K562 (cell line): ENCODE measurements around the gene CPSF7. TPM values are rescaled to one million over a fixed set of nuclear protein-coding genes. Genes with fewer than 3 reads are reported as not detected.

Experiments
- BMI1 ChIP-seq: fragments of 150-350 bp; IDR thresholded peaks from 2 replicates; pipeline ENCODE4 v1.6.1; 2014; ENCODE audit warnings: low read length
- CBFA2T3 ChIP-seq: fragments of 450-650 bp; IDR thresholded peaks from 2 replicates; pipeline ENCODE4 v1.6.1; 2017
- CHD2 ChIP-seq: IDR thresholded peaks from 2 replicates; pipeline ENCODE4 v1.6.1; 2011; ENCODE audit warnings: low read depth, low read length
- ESRRA ChIP-seq: fragments of 450-650 bp; IDR thresholded peaks from 2 replicates; pipeline ENCODE4 v1.6.1; 2014; ENCODE audit warnings: low read depth, mild to moderate bottlenecking, moderate library complexity, borderline replicate concordance
- GTF2A2 ChIP-seq: IDR thresholded peaks from 2 replicates; pipeline ENCODE4 v1.6.1; 2016; ENCODE audit warnings: mild to moderate bottlenecking, missing genetic modification characterization, missing compliant biosample characterization
- JUND ChIP-seq, 2 experiments: IDR thresholded peaks; 2 replicates in 1 of 2; 3 replicates in 1 of 2; pipeline ENCODE4 v1.6.1; 2011; ENCODE audit warnings: borderline replicate concordance in 2 of 2, low read depth in 2 of 2, low read length in 2 of 2, improper control_type of control experiment in 1 of 2, missing biosample characterization in 1 of 2, missing genetic modification characterization in 1 of 2, missing genetic modification reagents in 1 of 2
- MEIS2 ChIP-seq: fragments of 450-650 bp; IDR thresholded peaks from 2 replicates; pipeline ENCODE4 v1.6.1; 2014; ENCODE audit warnings: mild to moderate bottlenecking; ENCODE audit not compliant: partially characterized antibody
- MXI1 ChIP-seq: IDR thresholded peaks from 2 replicates; pipeline ENCODE4 v1.6.1; 2011; ENCODE audit warnings: low read depth, mild to moderate bottlenecking, improper control_type of control experiment, low read length
- MYC ChIP-seq, 2 experiments: fragments of 250-450 bp in 1 of 2; sonication (Bioruptor Pico) in 1 of 2; IDR thresholded peaks; 2 replicates each; pipeline versions ENCODE4 v1.5.1 to v1.6.1; 2012 to 2021; ENCODE audit warnings: low read depth in 2 of 2, borderline replicate concordance in 1 of 2, improper control_type of control experiment in 1 of 2, low read length in 1 of 2, mild to moderate bottlenecking in 1 of 2, moderate library complexity in 1 of 2
- NR2C2 ChIP-seq, 2 experiments: fragments of 200-800 bp in 1 of 2; sonication (Bioruptor generic) in 1 of 2; sonication (generic) in 1 of 2; formaldehyde crosslinking in 1 of 2; IDR thresholded peaks; 2 replicates each; pipeline versions ENCODE4 v1.6.1 to v1.8.0; 2016 to 2022; ENCODE audit warnings: mild to moderate bottlenecking in 1 of 2, missing compliant biosample characterization in 1 of 2, missing genetic modification characterization in 1 of 2, missing genetic modification reagents in 1 of 2
- NRF1 ChIP-seq, 2 experiments: fragments of 450-650 bp; IDR thresholded peaks in 1 of 2; conservative IDR thresholded peaks in 1 of 2; 2 replicates each; pipeline ENCODE4 v1.6.1; 2014; ENCODE audit warnings: mild to moderate bottlenecking in 2 of 2
- SAFB ChIP-seq: fragments of 200-400 bp; formaldehyde crosslinking; IDR thresholded peaks from 2 replicates; pipeline ENCODE4 v1.6.1; 2017; ENCODE audit warnings: low read depth, low read length, borderline replicate concordance
- ZNF586 ChIP-seq: fragments of 450-650 bp; formaldehyde crosslinking; conservative IDR thresholded peaks from 2 replicates; pipeline ENCODE4 v1.4.0; 2020; ENCODE audit warnings: mild to moderate bottlenecking, moderate library complexity
- polyA plus RNA-seq, 8 experiments: library from polyadenylated mRNA; depleted of rRNA in 4 of 8; stranded (reverse) in 5 of 8; unstranded in 3 of 8; fragments of >200 nt; fragmentation: Nextera tagmentation in 2 of 8; fragmentation: Illumina TruSeq in 1 of 8; extraction: Ambion mirVana in 2 of 8; extraction: Trizol in 1 of 8; gene quantifications; 2 replicates each; pipeline versions ENCODE4 v1.2.1 to v1.2.3, GENCODE V29; 2011 to 2014; ENCODE audit warnings: inconsistent platforms in 1 of 8, missing spikeins in 1 of 8
- total RNA-seq, 7 experiments: library from RNA; depleted of rRNA in 6 of 7; stranded (reverse); fragments of >200 nt in 6 of 7; fragmentation: Illumina TruSeq in 2 of 7; extraction: Trizol in 2 of 7; gene quantifications; 2 replicates each; pipeline versions ENCODE4 v1.2.1 to v1.2.3, GENCODE V29; 2011 to 2021; ENCODE audit warnings: low replicate concordance in 1 of 7
- TF ChIP-seq, protein P1 (sequence below): fragments of 200-800 bp; sonication (Bioruptor generic); IDR thresholded peaks from 2 replicates; pipeline ENCODE4 v1.6.1; 2017; ENCODE audit warnings: missing genetic modification characterization, missing compliant biosample characterization
- TF ChIP-seq, protein P2 (sequence below), 2 experiments: fragments of 450-650 bp in 1 of 2; IDR thresholded peaks; 2 replicates each; pipeline ENCODE4 v1.6.1; 2011 to 2017; ENCODE audit warnings: low read depth in 2 of 2, antibody characterized with exemption in 1 of 2, borderline replicate concordance in 1 of 2, low read length in 1 of 2, mild to moderate bottlenecking in 1 of 2, mixed read lengths in 1 of 2; ENCODE audit not compliant: control insufficient read depth in 1 of 2
- TF ChIP-seq, protein P3 (sequence below): fragments of 450-650 bp; IDR thresholded peaks from 2 replicates; pipeline ENCODE4 v1.6.1; 2014; ENCODE audit warnings: low read depth, mild to moderate bottlenecking, moderate library complexity, borderline replicate concordance
- TF ChIP-seq, protein P4 (sequence below): fragments of 250-450 bp; sonication (Bioruptor Pico); IDR thresholded peaks from 2 replicates; pipeline ENCODE4 v1.4.0; 2020; ENCODE audit warnings: mild to moderate bottlenecking

Gene CPSF7
- total and polyA plus RNA-seq, 9 of the 15 experiments (the other 6 are each of a cell fraction or from before 2014, with no cell fraction given) = 14.8 to 104 (median 44.1) TPM

DNA sequence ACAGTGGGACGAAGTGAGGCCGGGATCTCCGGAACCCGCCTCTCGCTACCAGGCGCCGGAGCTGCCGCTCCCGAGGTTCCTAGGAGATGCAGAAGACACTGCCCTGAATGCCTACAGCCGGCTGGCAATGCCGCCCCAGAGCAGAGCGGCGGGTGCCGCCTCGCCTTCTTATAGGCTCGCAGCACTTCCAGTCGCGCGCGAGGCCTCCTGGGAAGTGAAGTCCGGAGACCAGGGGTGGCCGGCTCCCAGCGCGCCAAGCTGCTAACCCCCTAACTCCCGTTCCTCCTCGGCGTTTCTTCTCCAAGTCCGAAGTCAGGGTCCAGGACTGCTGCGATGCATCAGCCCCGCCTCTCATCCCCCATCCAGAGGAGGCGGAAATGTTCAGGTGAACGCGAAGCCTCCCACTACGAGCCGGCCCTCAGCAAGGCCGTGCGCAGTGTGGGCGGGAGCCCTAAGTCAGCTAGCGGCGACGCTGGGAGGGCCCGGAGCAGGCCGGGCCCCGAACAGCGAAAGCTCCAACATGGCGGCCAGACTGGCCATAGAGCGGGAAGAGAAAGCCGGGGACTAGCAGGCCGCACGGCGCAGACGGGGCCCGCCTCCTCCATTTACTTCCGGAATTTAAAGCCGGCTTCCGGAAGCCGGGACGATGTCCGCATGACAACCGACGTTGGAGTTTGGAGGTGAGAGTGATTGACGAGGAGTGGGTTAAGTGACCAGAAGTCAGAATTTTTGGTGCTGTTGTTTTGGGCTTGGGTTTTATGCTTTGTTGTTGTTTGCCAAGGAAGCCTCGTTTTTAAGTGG is 67.8 kb downstream of the CPSF7 start, which contains the start of the genes CYB561A3 and TMEM138 (continued):
- peak; percentile 86 for TF ChIP-seq MEIS2
- TF ChIP-seq, protein P1, sequence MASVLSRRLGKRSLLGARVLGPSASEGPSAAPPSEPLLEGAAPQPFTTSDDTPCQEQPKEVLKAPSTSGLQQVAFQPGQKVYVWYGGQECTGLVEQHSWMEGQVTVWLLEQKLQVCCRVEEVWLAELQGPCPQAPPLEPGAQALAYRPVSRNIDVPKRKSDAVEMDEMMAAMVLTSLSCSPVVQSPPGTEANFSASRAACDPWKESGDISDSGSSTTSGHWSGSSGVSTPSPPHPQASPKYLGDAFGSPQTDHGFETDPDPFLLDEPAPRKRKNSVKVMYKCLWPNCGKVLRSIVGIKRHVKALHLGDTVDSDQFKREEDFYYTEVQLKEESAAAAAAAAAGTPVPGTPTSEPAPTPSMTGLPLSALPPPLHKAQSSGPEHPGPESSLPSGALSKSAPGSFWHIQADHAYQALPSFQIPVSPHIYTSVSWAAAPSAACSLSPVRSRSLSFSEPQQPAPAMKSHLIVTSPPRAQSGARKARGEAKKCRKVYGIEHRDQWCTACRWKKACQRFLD (CRISPR knock-in tag) = peak; percentile 90
- TF ChIP-seq SAFB = no peak
- TF ChIP-seq BMI1 = no peak
- TF ChIP-seq, protein P2, sequence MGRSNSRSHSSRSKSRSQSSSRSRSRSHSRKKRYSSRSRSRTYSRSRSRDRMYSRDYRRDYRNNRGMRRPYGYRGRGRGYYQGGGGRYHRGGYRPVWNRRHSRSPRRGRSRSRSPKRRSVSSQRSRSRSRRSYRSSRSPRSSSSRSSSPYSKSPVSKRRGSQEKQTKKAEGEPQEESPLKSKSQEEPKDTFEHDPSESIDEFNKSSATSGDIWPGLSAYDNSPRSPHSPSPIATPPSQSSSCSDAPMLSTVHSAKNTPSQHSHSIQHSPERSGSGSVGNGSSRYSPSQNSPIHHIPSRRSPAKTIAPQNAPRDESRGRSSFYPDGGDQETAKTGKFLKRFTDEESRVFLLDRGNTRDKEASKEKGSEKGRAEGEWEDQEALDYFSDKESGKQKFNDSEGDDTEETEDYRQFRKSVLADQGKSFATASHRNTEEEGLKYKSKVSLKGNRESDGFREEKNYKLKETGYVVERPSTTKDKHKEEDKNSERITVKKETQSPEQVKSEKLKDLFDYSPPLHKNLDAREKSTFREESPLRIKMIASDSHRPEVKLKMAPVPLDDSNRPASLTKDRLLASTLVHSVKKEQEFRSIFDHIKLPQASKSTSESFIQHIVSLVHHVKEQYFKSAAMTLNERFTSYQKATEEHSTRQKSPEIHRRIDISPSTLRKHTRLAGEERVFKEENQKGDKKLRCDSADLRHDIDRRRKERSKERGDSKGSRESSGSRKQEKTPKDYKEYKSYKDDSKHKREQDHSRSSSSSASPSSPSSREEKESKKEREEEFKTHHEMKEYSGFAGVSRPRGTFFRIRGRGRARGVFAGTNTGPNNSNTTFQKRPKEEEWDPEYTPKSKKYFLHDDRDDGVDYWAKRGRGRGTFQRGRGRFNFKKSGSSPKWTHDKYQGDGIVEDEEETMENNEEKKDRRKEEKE (IDR thresholded peaks at IDR 0.05; ENCODE audit: borderline replicate concordance in 1 of 2, control insufficient read depth in 1 of 2, low read depth in 2 of 2, low read length in 1 of 2) = 0 out of 4 replicates have a peak, but pooled peaks of 1 of the 2 experiments have one; percentile 39
- TF ChIP-seq CBFA2T3 = no peak
- peak; percentile 53; the same call in 1 of the 2 replicates for TF ChIP-seq ESRRA
- TF ChIP-seq MYC (IDR thresholded peaks at IDR 0.05; ENCODE audit: low read depth, low read length) = peak; percentile 87
- peak; percentile 76; the same call in 1 of the 2 replicates for TF ChIP-seq MYC (CRISPR knock-in tag; IDR thresholded peaks at IDR 0.05; ENCODE audit: borderline replicate concordance, low read depth)
- TF ChIP-seq MXI1 = peak; percentile 75
- peak; percentile 88 for TF ChIP-seq NR2C2 (CRISPR knock-in tag; IDR thresholded peaks at IDR 0.05)
- peak; percentile 98 for TF ChIP-seq NR2C2 (tag; IDR thresholded peaks at IDR 0.05)
- no peak for TF ChIP-seq CHD2
- TF ChIP-seq ZNF586 = no peak
- TF ChIP-seq NRF1 (conservative IDR thresholded peaks at IDR 0.05 in 1 of 2, IDR thresholded peaks at IDR 0.05 in 1 of 2) = peak; percentile 84 to 87
- peak; percentile 32 for TF ChIP-seq JUND (IDR thresholded peaks at IDR 0.05; ENCODE audit: borderline replicate concordance, low read depth, low read length)
- peak; percentile 11; the same call in 1 of the 3 replicates for TF ChIP-seq JUND (tag; IDR thresholded peaks at IDR 0.05; ENCODE audit: borderline replicate concordance, low read depth, low read length)
- TF ChIP-seq, protein P3, sequence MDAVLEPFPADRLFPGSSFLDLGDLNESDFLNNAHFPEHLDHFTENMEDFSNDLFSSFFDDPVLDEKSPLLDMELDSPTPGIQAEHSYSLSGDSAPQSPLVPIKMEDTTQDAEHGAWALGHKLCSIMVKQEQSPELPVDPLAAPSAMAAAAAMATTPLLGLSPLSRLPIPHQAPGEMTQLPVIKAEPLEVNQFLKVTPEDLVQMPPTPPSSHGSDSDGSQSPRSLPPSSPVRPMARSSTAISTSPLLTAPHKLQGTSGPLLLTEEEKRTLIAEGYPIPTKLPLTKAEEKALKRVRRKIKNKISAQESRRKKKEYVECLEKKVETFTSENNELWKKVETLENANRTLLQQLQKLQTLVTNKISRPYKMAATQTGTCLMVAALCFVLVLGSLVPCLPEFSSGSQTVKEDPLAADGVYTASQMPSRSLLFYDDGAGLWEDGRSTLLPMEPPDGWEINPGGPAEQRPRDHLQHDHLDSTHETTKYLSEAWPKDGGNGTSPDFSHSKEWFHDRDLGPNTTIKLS = peak; percentile 88
- TF ChIP-seq, protein P4, sequence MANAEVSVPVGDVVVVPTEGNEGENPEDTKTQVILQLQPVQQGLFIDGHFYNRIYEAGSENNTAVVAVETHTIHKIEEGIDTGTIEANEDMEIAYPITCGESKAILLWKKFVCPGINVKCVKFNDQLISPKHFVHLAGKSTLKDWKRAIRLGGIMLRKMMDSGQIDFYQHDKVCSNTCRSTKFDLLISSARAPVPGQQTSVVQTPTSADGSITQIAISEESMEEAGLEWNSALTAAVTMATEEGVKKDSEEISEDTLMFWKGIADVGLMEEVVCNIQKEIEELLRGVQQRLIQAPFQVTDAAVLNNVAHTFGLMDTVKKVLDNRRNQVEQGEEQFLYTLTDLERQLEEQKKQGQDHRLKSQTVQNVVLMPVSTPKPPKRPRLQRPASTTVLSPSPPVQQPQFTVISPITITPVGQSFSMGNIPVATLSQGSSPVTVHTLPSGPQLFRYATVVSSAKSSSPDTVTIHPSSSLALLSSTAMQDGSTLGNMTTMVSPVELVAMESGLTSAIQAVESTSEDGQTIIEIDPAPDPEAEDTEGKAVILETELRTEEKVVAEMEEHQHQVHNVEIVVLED = peak; percentile 20; the same call in 1 of the 2 replicates
- TF ChIP-seq GTF2A2 (tag) = no peak
